HepG2 (cell line): ENCODE measurements around the gene MS4A10. TPM values are rescaled to one million over a fixed set of nuclear protein-coding genes. Genes with fewer than 3 reads are reported as not detected.

Experiments used
- GPN1 ChIP-seq: sonication (generic); formaldehyde crosslinking; IDR thresholded peaks from 2 replicates; pipeline ENCODE4 v1.5.1; 2020; ENCODE audit warnings: missing genetic modification reagents, borderline replicate concordance
- KDM5A ChIP-seq: fragments of 200-600 bp; sonication (generic); IDR thresholded peaks from 2 replicates; pipeline ENCODE4 v1.7.0; 2018; ENCODE audit warnings: antibody characterized with exemption, mild to moderate bottlenecking, low read length, borderline replicate concordance
- NFYC ChIP-seq: IDR thresholded peaks from 2 replicates; pipeline ENCODE4 v1.6.1; 2016; ENCODE audit warnings: missing genetic modification reagents, missing compliant biosample characterization
- PAX8 ChIP-seq: sonication (generic); formaldehyde crosslinking; IDR thresholded peaks from 2 replicates; pipeline ENCODE4 v1.8.0; 2022; ENCODE audit warnings: mild to moderate bottlenecking, missing genetic modification reagents, borderline replicate concordance
- SAP130 ChIP-seq: IDR thresholded peaks from 2 replicates; pipeline ENCODE4 v1.6.1; 2016; ENCODE audit warnings: low read depth
- ZNF510 ChIP-seq: sonication (generic); formaldehyde crosslinking; IDR thresholded peaks from 2 replicates; pipeline ENCODE4 v1.4.0; 2020; ENCODE audit warnings: low read depth, mild to moderate bottlenecking, missing genetic modification reagents
- ZNF724P ChIP-seq: sonication (generic); formaldehyde crosslinking; IDR thresholded peaks from 2 replicates; pipeline ENCODE4 v1.8.0; 2022; ENCODE audit warnings: missing genetic modification reagents, borderline replicate concordance
- ZSCAN12 ChIP-seq: sonication (generic); formaldehyde crosslinking; IDR thresholded peaks from 2 replicates; pipeline ENCODE4 v1.9.0; 2021; ENCODE audit warnings: mild to moderate bottlenecking, missing genetic modification reagents
- polyA plus RNA-seq, 8 experiments: library from polyadenylated mRNA; depleted of rRNA in 3 of 8; stranded (reverse) in 7 of 8; unstranded in 1 of 8; fragments of >200 nt; fragmentation: Illumina TruSeq in 4 of 8; extraction: Trizol in 4 of 8; gene quantifications; 2 replicates each; pipeline versions ENCODE4 v1.2.1 to v1.2.3, GENCODE V29; 2011 to 2016; ENCODE audit warnings: low read depth in 4 of 8, missing spikeins in 1 of 8, mixed read lengths in 1 of 8; ENCODE audit not compliant: insufficient read depth in 1 of 8
- total RNA-seq, 5 experiments: library from RNA; depleted of rRNA; stranded (reverse); fragments of >200 nt; fragmentation: Illumina TruSeq; extraction: Trizol; gene quantifications; 2 replicates each; pipeline ENCODE4 v1.2.3, GENCODE V29; 2016; ENCODE audit warnings: low read depth in 1 of 5
- TF ChIP-seq, protein P1 (sequence below): IDR thresholded peaks from 2 replicates; pipeline ENCODE4 v1.6.1; 2016
- TF ChIP-seq, protein P2 (sequence below): sonication (generic); formaldehyde crosslinking; IDR thresholded peaks from 2 replicates; pipeline ENCODE4 v1.4.0; 2020; ENCODE audit warnings: missing genetic modification reagents
- TF ChIP-seq, protein P3 (sequence below): sonication (generic); formaldehyde crosslinking; IDR thresholded peaks from 2 replicates; pipeline ENCODE4 v1.4.0; 2020; ENCODE audit warnings: mild to moderate bottlenecking, missing genetic modification reagents
- TF ChIP-seq, protein P4 (sequence below): sonication (generic); formaldehyde crosslinking; IDR thresholded peaks from 2 replicates; pipeline ENCODE4 v1.4.0; 2020; ENCODE audit warnings: low read depth, mild to moderate bottlenecking, missing genetic modification reagents
- TF ChIP-seq, protein P5 (sequence below): sonication (generic); formaldehyde crosslinking; IDR thresholded peaks from 2 replicates; pipeline ENCODE4 v1.4.0; 2020; ENCODE audit warnings: missing genetic modification reagents, borderline replicate concordance

The MS4A10 gene
- total and polyA plus RNA-seq, 2 of the 13 experiments (the other 11 are each of a cell fraction or from before 2014, with no cell fraction given), result not detected

DNA sequence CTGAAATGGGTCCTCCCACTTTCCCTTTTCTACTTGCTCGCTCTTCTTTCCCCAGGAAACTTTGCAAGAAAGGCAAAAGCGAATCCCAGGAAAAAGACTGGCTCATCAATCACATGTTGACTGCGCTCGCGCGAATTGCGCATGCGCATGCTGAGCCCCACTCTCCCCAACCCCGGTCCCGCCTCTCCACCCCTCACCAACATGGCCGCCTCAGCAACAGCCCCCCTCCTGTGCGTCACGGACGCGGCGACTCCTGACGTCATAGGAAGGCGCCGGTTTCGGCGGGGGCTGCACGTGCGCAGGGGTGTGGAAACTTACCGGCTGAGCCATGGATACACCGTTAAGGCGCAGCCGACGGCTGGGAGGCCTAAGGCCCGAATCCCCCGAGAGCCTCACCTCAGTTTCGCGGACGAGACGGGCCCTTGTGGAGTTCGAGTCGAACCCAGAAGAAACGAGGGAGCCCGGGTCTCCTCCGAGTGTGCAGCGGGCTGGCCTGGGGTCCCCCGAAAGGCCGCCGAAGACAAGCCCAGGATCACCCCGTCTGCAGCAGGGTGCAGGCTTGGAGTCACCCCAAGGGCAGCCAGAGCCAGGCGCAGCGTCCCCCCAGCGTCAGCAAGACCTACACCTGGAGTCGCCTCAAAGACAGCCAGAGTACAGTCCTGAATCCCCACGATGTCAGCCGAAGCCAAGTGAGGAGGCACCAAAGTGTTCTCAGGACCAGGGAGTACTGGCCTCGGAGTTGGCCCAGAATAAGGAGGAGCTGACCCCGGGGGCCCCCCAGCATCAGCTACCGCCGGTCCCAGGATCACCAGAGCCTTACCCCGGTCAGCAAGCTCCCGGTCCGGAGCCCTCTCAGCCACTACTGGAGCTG lies 56.9 kb downstream of the MS4A10 start, which contains the start of gene CCDC86 (continued):
- TF ChIP-seq, protein P1, sequence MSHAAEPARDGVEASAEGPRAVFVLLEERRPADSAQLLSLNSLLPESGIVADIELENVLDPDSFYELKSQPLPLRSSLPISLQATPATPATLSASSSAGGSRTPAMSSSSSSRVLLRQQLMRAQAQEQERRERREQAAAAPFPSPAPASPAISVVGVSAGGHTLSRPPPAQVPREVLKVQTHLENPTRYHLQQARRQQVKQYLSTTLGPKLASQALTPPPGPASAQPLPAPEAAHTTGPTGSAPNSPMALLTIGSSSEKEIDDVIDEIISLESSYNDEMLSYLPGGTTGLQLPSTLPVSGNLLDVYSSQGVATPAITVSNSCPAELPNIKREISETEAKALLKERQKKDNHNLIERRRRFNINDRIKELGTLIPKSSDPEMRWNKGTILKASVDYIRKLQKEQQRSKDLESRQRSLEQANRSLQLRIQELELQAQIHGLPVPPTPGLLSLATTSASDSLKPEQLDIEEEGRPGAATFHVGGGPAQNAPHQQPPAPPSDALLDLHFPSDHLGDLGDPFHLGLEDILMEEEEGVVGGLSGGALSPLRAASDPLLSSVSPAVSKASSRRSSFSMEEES, result peak; percentile 78; the same call in 1 of the 2 replicates
- peak; percentile 100 for TF ChIP-seq SAP130
- TF ChIP-seq, protein P2, sequence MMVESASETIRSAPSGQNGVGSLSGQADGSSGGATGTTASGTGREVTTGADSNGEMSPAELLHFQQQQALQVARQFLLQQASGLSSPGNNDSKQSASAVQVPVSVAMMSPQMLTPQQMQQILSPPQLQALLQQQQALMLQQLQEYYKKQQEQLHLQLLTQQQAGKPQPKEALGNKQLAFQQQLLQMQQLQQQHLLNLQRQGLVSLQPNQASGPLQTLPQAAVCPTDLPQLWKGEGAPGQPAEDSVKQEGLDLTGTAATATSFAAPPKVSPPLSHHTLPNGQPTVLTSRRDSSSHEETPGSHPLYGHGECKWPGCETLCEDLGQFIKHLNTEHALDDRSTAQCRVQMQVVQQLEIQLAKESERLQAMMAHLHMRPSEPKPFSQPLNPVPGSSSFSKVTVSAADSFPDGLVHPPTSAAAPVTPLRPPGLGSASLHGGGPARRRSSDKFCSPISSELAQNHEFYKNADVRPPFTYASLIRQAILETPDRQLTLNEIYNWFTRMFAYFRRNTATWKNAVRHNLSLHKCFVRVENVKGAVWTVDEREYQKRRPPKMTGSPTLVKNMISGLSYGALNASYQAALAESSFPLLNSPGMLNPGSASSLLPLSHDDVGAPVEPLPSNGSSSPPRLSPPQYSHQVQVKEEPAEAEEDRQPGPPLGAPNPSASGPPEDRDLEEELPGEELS (CRISPR knock-in tag), result peak; percentile 74
- no peak for TF ChIP-seq PAX8 (CRISPR knock-in tag)
- TF ChIP-seq, protein P3, sequence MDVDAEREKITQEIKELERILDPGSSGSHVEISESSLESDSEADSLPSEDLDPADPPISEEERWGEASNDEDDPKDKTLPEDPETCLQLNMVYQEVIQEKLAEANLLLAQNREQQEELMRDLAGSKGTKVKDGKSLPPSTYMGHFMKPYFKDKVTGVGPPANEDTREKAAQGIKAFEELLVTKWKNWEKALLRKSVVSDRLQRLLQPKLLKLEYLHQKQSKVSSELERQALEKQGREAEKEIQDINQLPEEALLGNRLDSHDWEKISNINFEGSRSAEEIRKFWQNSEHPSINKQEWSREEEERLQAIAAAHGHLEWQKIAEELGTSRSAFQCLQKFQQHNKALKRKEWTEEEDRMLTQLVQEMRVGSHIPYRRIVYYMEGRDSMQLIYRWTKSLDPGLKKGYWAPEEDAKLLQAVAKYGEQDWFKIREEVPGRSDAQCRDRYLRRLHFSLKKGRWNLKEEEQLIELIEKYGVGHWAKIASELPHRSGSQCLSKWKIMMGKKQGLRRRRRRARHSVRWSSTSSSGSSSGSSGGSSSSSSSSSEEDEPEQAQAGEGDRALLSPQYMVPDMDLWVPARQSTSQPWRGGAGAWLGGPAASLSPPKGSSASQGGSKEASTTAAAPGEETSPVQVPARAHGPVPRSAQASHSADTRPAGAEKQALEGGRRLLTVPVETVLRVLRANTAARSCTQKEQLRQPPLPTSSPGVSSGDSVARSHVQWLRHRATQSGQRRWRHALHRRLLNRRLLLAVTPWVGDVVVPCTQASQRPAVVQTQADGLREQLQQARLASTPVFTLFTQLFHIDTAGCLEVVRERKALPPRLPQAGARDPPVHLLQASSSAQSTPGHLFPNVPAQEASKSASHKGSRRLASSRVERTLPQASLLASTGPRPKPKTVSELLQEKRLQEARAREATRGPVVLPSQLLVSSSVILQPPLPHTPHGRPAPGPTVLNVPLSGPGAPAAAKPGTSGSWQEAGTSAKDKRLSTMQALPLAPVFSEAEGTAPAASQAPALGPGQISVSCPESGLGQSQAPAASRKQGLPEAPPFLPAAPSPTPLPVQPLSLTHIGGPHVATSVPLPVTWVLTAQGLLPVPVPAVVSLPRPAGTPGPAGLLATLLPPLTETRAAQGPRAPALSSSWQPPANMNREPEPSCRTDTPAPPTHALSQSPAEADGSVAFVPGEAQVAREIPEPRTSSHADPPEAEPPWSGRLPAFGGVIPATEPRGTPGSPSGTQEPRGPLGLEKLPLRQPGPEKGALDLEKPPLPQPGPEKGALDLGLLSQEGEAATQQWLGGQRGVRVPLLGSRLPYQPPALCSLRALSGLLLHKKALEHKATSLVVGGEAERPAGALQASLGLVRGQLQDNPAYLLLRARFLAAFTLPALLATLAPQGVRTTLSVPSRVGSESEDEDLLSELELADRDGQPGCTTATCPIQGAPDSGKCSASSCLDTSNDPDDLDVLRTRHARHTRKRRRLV (CRISPR knock-in tag), result peak; percentile 42; the same call in 1 of the 2 replicates
- no peak for TF ChIP-seq ZNF510
- TF ChIP-seq, protein P4, sequence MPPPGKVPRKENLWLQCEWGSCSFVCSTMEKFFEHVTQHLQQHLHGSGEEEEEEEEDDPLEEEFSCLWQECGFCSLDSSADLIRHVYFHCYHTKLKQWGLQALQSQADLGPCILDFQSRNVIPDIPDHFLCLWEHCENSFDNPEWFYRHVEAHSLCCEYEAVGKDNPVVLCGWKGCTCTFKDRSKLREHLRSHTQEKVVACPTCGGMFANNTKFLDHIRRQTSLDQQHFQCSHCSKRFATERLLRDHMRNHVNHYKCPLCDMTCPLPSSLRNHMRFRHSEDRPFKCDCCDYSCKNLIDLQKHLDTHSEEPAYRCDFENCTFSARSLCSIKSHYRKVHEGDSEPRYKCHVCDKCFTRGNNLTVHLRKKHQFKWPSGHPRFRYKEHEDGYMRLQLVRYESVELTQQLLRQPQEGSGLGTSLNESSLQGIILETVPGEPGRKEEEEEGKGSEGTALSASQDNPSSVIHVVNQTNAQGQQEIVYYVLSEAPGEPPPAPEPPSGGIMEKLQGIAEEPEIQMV (CRISPR knock-in tag), result no peak
- TF ChIP-seq KDM5A, result peak; percentile 97
- peak; percentile 43 for TF ChIP-seq NFYC (CRISPR knock-in tag)
- TF ChIP-seq ZSCAN12 (CRISPR knock-in tag), result no peak
- no peak for TF ChIP-seq GPN1
- peak; percentile 60; the same call in 1 of the 2 replicates for TF ChIP-seq ZNF724P (CRISPR knock-in tag)
- TF ChIP-seq, protein P5, sequence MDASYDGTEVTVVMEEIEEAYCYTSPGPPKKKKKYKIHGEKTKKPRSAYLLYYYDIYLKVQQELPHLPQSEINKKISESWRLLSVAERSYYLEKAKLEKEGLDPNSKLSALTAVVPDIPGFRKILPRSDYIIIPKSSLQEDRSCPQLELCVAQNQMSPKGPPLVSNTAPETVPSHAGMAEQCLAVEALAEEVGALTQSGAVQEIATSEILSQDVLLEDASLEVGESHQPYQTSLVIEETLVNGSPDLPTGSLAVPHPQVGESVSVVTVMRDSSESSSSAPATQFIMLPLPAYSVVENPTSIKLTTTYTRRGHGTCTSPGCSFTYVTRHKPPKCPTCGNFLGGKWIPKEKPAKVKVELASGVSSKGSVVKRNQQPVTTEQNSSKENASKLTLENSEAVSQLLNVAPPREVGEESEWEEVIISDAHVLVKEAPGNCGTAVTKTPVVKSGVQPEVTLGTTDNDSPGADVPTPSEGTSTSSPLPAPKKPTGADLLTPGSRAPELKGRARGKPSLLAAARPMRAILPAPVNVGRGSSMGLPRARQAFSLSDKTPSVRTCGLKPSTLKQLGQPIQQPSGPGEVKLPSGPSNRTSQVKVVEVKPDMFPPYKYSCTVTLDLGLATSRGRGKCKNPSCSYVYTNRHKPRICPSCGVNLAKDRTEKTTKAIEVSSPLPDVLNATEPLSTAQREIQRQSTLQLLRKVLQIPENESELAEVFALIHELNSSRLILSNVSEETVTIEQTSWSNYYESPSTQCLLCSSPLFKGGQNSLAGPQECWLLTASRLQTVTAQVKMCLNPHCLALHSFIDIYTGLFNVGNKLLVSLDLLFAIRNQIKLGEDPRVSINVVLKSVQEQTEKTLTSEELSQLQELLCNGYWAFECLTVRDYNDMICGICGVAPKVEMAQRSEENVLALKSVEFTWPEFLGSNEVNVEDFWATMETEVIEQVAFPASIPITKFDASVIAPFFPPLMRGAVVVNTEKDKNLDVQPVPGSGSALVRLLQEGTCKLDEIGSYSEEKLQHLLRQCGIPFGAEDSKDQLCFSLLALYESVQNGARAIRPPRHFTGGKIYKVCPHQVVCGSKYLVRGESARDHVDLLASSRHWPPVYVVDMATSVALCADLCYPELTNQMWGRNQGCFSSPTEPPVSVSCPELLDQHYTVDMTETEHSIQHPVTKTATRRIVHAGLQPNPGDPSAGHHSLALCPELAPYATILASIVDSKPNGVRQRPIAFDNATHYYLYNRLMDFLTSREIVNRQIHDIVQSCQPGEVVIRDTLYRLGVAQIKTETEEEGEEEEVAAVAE (CRISPR knock-in tag), result peak; percentile 43; the same call in 1 of the 2 replicates
